Renal cortex interstitium (tissue), 11 donors: ENCODE measurements around the gene PARP6. TPM values are rescaled to one million over a fixed set of nuclear protein-coding genes. Genes with fewer than 3 reads are reported as not detected.

Experiments used
- DNase-seq, 11 donors: peaks; one replicate each; pipeline ENCODE4 v3.0.0-alpha.2; 2013; ENCODE audit warnings: low read depth in 9 of 11, low spot score in 4 of 11; ENCODE audit errors: extremely low read depth in 1 of 11
- polyA plus RNA-seq, 3 donors: library from polyadenylated mRNA; unstranded; fragments of 120-200 nt; gene quantifications; one replicate each; pipeline ENCODE4 v1.2.1, GENCODE V29; 2013; ENCODE audit not compliant: insufficient read length in 3 of 3

The PARP6 gene
- polyA plus RNA-seq, 3 donors, result 88.5 to 141 (median 106) TPM

GRCh38 chr15:72205896-72206676 is 66.3 kb downstream of the PARP6 start:
- no peak for DNase-seq

DNA sequence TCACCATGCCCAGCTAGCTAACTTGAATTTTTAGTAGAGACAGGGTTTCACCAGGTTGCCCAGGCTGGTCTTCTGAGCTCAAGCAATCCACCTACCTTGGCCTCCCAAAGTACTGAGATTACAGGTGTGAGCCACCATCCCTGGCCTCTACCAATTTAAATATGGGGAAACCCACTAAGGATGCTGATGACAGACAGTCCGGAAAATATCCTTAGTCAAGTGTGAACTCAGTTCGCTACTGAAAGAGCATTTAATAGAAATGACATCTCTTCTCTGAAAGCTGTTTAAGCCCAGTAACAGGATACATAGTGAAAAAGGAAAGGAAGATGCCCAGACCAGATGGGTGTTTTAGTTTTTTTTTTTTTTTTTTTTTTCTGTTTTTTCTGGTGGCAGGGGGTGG is 67.1 kb downstream of the PARP6 start:
- DNase-seq, result no peak

GRCh38 chr15:72203507-72203837 is 68.9 kb downstream of the PARP6 start:
- DNase-seq, result no peak

DNA sequence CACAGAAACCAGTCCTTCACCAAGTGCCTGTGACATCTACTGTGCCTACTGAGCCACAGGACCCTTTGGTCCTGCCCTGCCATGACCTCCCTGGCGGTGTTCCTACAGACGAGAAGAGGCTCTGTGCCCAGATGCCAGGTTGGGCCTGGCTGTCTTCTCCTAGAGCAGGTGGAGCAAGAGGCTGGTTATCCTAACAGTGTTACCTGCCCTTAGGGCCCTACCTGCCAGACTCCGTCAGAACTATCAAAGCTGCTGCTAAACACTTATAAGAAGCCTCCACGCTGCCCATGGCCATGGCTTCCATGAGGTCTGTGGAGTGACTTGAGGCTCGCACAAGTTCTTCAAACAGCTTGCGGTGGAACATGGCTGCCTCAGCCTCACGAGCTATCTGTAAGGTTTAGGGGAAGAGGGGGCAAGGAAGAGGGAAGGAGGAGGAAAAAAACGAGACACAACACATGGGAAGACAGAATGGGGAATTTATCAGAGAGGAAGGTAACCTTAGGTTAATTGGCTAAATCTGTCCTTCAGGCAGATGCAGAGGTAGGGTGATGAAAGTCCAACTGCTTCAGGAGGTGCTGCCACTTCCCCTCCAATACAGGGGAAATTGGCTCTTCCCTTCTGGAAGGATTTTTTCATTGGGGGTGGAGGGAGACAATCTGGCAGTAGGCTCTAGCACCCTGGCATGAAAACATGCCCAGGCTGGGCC is 69.4 kb downstream of the PARP6 start:
- DNase-seq, result no peak

- DNase-seq, result no peak
Measured at GRCh38 chr15:72202302-72202701, 70.1 kb downstream of the PARP6 start.

- no peak for DNase-seq
Measured at GRCh38 chr15:72201391-72201921, 70.9 kb downstream of the PARP6 start.

- DNase-seq, result no peak
Measured at GRCh38 chr15:72200395-72201237, 71.7 kb downstream of the PARP6 start.

GRCh38 chr15:72199721-72200212 is 72.6 kb downstream of the PARP6 start:
- DNase-seq, result peak in 8 of 11 donors; percentile 47 to 75 (median 64)

DNA sequence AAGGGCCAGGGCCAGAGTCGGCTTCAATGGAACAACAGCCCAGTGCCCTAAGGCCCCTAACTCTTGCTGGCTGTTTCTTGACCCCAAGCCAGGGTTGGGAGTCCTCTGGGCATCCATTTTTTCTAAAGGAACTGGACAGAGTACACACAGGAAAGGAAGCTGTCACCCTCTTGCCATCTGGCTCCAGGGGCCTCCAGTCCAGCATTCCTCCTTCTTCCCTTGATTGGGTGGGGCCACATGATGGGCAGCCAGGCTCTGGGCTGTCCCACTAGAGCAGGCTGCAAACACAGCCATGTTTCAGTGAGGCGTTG is 73.2 kb downstream of the PARP6 start:
- DNase-seq, result no peak

GRCh38 chr15:72198356-72199204 is 73.8 kb downstream of the PARP6 start:
- DNase-seq, result no peak

DNA sequence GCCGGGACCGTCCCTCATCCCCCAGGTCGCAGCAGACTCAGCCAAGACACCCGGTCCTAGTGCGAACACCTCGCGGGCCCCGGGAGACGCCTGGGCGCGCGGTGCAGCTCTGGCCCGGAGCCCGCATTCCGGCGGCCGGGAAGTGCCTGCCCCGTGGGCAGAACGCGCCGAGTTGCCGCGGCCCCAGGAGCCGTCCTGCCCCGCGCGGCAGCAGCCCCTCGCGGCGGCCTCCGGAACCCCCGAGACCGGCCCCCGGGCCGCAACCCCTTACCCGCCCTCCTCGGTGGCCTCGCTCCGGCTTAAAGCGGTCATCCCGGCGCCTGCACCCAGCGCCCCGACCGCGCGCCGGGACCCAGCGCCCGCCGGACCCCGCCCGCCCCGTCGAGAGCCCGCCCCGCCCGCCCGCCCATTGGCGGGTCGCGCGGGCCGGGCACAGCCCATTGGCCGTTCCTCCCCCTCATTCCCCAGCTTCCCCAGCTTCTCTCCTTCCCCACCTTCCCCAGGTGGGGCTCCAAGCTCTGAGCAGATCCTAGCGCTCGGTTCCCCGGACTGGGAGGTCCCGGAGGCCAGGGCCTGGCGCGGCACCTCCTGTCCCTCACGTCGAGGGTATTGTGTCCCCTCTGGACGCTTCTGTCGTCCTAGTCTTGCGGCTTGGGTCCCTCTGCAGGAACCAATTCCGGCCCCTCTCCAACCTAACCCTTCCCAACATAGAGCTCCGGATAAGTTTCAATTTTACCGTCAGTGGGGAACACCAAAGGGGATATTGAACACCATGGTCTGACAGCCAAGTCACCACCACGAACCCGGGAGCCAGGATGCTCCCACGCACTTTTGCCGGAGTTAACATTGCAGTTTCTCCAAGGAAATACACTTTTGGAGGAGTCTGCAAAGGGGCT is 74.6 kb downstream of the PARP6 start, which contains the start of gene GRAMD2A:
TSS of gene GRAMD2A (minus strand) at position 328 of the 896 bp plus-strand sequence.
- peak in 2 of 11 donors; percentile 22 to 39 for DNase-seq

- DNase-seq, result no peak
Measured at GRCh38 chr15:72197041-72197459, 75.3 kb downstream of the PARP6 start.

DNA sequence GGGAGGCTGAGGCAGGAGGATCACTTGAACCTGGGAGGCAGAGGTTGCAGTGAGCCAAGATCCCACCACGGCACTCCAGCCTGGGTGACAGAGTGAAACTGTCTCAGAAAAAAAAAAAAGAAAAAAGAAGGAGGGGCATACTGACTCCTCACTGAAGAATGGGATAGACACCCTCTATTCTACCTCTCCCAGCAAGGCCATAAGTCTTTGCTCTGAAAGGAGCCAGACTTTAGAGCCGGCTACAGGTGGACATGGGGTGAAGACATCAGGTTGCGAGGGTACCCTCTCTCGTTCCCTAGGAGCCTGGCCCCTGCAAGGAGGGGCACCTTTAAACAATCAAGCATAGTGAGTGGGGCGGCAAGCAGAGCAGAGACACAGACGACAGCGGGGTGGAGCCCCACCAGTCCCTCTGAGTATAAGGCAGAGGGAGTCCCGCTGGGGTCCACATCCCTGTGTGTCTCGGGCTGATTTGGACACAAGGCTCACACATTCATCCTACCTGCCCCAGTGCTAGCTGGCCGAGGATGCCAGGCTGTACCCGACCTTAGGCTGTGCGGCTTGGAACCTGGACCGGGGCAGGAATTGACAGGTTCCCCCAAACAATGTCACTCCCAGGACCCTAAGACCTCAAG is 75.8 kb downstream of the PARP6 start:
- DNase-seq, result no peak

DNA sequence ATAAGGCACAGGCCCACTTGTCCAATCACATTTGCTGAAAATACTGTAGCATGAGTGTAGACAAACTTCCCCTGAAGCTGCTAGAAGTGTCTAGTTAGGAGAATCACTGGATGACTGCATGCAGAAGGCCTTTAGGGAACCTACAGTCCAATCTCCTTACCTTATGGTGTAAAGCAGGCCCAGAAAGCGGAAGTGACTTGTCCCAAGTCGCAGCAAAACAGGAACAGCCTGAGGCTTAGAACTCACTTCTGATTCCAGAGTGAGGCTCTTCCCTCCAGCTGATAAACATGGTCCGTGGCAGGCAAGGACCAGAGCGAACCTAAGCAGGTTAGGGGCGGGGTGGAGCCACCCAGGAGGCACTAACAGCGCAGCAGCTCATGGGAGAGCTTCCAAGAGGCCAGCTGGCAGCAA is 77.2 kb downstream of the PARP6 start:
- no peak for DNase-seq

- DNase-seq, result no peak
Measured at GRCh38 chr15:72193836-72194396, 78.4 kb downstream of the PARP6 start.

DNA sequence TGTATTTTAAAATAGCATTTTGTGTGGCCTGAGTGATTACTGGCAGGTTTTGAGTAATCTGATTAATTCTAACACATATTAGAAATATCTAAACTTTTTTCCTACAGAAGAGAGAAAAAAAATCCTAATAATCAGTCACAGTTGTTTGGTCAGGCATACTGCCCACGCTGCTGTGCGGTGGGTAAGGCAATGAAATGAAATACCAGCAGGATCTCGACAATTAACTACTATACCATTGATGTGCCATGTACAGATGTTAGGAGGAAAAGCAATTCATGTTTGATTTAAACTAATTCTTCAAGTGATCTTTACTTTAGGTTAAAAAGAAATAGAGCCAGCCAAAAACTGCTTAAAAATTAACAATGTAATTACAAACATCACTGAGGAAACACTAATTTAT is 79.9 kb downstream of the PARP6 start:
- no peak for DNase-seq
